Osteocyte (in vitro differentiated cells): Measurements from ENCODE around the gene CPA5. TPM values are rescaled to one million over a fixed set of nuclear protein-coding genes. Genes with fewer than 3 reads are reported as not detected.

Experiments
- DNase-seq: peaks from one replicate; pipeline ENCODE4 v3.0.0; 2021; ENCODE audit warnings: mixed read lengths; ENCODE audit not compliant: unreplicated experiment; ENCODE audit errors: extremely low spot score
- H3K27ac Mint-ChIP-seq: one replicate; pipeline ENCODE4 v1.8.0; 2021; ENCODE audit warnings: mild to moderate bottlenecking, mixed read lengths; ENCODE audit not compliant: unreplicated experiment
- H3K27me3 Mint-ChIP-seq: one replicate; pipeline ENCODE4 v1.8.0; 2021; ENCODE audit warnings: mixed read lengths; ENCODE audit not compliant: unreplicated experiment
- H3K36me3 Mint-ChIP-seq: one replicate; pipeline ENCODE4 v1.8.0; 2021; ENCODE audit warnings: mixed read lengths; ENCODE audit not compliant: unreplicated experiment
- H3K4me1 Mint-ChIP-seq: one replicate; pipeline ENCODE4 v1.8.0; 2021; ENCODE audit warnings: mixed read lengths; ENCODE audit not compliant: unreplicated experiment
- H3K4me3 Mint-ChIP-seq: one replicate; pipeline ENCODE4 v1.8.0; 2021; ENCODE audit warnings: mild to moderate bottlenecking, moderate library complexity, mixed read lengths; ENCODE audit not compliant: unreplicated experiment
- H3K9me3 Mint-ChIP-seq: one replicate; pipeline ENCODE4 v1.8.0; 2021; ENCODE audit warnings: mixed read lengths; ENCODE audit not compliant: unreplicated experiment
- total RNA-seq: library from RNA; stranded (reverse); gene quantifications from 2 replicates; pipeline ENCODE4 v1.2.1, GENCODE V29; 2021
- TF ChIP-seq, protein P1 (sequence below): fragments of 200-600 bp; sonication (generic); IDR thresholded peaks from 2 replicates; pipeline ENCODE4 v1.5.0; 2021; ENCODE audit warnings: antibody characterized with exemption, mild to moderate bottlenecking, moderate library complexity

The CPA5 gene
- total RNA-seq, 1 donor from 2014 or later = 0.51 TPM

DNA sequence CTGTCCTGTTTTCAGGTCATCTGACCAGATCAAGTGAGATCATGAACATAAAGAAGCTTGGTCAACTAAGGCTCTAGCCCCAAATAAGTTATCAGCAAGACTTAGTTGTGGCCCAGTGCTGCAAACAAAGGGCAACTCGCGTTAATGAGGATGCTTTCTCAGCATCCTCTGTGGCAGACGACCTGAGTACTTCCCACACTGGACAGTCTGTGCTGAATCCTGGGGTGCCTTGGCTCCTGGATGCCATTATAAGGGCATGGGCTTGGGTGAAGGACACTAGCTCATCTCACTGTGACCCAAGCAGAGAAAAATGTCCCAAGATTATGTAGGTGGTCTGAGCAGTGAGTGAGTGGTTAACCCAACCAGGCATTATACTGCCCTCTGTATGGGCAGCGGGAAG, 13.9 kb downstream of the CPA5 start:
- no peaks in the 10 kb centered on the region for H3K27me3 Mint-ChIP-seq
- TF ChIP-seq, protein P1, sequence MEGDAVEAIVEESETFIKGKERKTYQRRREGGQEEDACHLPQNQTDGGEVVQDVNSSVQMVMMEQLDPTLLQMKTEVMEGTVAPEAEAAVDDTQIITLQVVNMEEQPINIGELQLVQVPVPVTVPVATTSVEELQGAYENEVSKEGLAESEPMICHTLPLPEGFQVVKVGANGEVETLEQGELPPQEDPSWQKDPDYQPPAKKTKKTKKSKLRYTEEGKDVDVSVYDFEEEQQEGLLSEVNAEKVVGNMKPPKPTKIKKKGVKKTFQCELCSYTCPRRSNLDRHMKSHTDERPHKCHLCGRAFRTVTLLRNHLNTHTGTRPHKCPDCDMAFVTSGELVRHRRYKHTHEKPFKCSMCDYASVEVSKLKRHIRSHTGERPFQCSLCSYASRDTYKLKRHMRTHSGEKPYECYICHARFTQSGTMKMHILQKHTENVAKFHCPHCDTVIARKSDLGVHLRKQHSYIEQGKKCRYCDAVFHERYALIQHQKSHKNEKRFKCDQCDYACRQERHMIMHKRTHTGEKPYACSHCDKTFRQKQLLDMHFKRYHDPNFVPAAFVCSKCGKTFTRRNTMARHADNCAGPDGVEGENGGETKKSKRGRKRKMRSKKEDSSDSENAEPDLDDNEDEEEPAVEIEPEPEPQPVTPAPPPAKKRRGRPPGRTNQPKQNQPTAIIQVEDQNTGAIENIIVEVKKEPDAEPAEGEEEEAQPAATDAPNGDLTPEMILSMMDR = no peak
- H3K9me3 Mint-ChIP-seq = peaks cover 15% of the 10 kb centered on the region
- H3K27ac Mint-ChIP-seq = no peak overlapping the region
- H3K4me1 Mint-ChIP-seq = peaks cover 43% of the 10 kb centered on the region
- no peak for DNase-seq
- peaks cover 5% of the 10 kb centered on the region for H3K36me3 Mint-ChIP-seq
- H3K4me3 Mint-ChIP-seq = no peak overlapping the region

DNA sequence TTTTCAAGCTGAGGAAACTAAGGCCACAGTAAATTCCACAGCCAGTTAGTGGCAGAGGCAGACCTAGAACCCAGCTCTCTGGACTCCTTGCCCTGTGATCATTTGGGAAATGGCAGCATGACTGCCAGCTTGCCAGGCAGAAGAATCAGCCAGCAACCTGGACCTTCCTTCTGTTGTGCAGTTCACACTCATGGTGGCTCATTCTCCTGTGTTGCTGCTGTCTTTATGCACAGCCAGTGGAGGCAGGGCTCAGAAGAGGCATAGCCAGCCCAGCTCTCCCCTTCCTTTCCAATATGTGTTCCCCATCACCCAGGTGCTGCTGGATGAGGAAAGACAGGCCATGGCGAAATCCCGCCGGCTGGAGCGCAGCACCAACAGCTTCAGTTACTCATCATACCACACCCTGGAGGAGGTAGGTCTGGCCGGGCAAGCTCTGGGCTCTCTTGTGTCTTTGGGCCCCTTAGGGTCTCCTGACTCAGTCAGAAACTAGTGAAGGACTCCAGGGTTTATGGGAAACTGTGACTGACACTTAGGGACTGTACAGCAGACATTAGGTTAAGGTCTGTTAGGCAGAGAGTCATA, 14.8 kb downstream of the CPA5 start:
- Mint-ChIP-seq H3K27ac (no peak overlapping the region), H3K4me1 (peaks cover 46% of the 10 kb centered on the region), H3K36me3 (peaks cover 5% of the 10 kb centered on the region), H3K4me3 (no peak overlapping the region), H3K9me3 (peaks cover 15% of the 10 kb centered on the region), H3K27me3 (no peaks in the 10 kb centered on the region)
- TF ChIP-seq, protein P1 = no peak
- DNase-seq = no peak

DNA sequence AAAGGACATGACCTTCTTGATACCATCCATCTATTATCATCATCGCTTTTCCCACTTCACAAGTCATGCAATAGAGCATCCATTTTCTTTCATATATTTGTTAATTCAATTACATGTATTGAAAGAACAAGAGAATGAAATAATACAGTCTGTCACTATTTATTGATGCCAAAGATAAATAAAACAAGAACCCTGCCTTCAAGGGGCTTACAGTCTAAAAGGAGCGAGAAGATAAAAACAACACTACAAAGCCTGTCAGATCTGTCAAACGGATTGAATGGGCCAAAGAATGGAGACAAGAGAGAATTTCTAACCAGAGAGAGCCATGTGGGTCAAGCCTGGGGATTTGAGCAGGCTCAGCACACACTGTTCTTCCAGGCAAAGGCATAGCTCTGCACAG, 15.9 kb downstream of the CPA5 start:
- no peak overlapping the region for H3K4me3 Mint-ChIP-seq
- peaks cover 42% of the 10 kb centered on the region for H3K4me1 Mint-ChIP-seq
- TF ChIP-seq, protein P1 = no peak
- H3K9me3 Mint-ChIP-seq = peaks cover 15% of the 10 kb centered on the region
- no peak overlapping the region for H3K27ac Mint-ChIP-seq
- H3K36me3 Mint-ChIP-seq = peaks cover 5% of the 10 kb centered on the region
- DNase-seq = no peak
- no peaks in the 10 kb centered on the region for H3K27me3 Mint-ChIP-seq

DNA sequence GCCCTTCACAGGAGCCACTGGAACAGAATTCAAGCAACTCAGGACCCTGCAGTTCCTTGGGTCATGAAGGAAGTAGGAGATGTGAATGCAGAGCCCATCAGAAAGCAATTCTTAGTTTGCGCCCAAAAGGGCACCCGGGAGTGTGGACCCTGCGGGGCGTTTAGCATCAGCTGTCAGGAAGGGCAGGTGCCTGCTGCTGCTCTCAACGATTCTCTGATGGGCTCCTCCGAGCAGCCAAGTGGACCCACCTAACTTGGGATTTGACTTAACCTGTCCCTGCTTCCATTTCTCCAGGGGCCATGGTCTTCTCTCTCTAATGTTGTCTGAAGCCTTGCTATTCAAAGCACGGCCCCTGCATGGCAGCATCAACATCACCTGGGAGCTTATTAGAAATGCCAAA, 17.1 kb downstream of the CPA5 start:
- TF ChIP-seq, protein P1 = no peak
- H3K4me1 Mint-ChIP-seq = peaks cover 39% of the 10 kb centered on the region
- no peak overlapping the region for H3K4me3 Mint-ChIP-seq
- H3K27me3 Mint-ChIP-seq = no peaks in the 10 kb centered on the region
- DNase-seq = no peak
- H3K27ac Mint-ChIP-seq = no peak overlapping the region
- H3K9me3 Mint-ChIP-seq = peaks cover 15% of the 10 kb centered on the region
- peaks cover 5% of the 10 kb centered on the region for H3K36me3 Mint-ChIP-seq

DNA sequence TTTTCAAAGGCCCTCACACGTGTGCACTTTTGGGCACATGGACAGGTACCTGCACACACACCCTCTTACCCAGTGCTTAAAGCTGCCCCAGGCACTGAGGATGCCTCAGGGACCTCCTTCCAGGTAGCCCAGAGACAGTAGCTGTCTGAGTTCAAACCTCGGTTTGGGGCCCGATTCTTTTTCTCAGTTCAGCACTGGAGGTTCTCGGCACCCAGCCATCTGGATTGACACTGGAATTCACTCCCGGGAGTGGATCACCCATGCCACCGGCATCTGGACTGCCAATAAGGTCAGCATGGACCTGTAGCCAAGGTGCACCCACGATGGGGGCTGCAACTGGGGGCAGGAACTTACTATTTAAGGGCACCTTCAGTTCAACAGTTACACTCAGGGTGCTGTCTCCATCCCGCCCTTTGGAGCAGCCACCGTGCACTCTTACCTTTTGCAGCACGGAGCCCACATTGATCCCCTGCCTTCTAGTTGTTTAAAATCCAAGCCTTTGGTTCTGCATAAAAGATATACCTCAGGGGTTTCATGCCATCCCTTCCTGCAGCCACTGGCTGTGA, 17.7 kb downstream of the CPA5 start:
- DNase-seq = no peak

More for the DNA sequence above, 17.7 kb downstream of the CPA5 start:
- Mint-ChIP-seq H3K27ac (no peak overlapping the region), H3K4me1 (peaks cover 36% of the 10 kb centered on the region), H3K9me3 (peaks cover 15% of the 10 kb centered on the region), H3K27me3 (no peaks in the 10 kb centered on the region), H3K36me3 (peaks cover 5% of the 10 kb centered on the region), H3K4me3 (no peak overlapping the region)
- TF ChIP-seq, protein P1 = no peak
